Neural progenitor cell (in vitro differentiated cells): Measurements from ENCODE around the gene ANKRD13C.

Experiments
- CTCF ChIP-seq: fragments of 200-600 bp; sonication (generic); IDR thresholded peaks from 2 replicates; pipeline ENCODE4 v1.5.1; 2017; ENCODE audit warnings: antibody characterized with exemption, mild to moderate bottlenecking
- EZH2phosphoT487 ChIP-seq: fragments of 200-600 bp; sonication (generic); IDR thresholded peaks from 2 replicates; pipeline ENCODE4 v1.6.1; 2017; ENCODE audit warnings: antibody characterized with exemption

GRCh38 chr1:70265946-70266345, 88.6 kb downstream of the ANKRD13C start:
- no peak for TF ChIP-seq CTCF
- no peak for TF ChIP-seq EZH2phosphoT487
